ENCODE results near the gene SATB2. TPM values are rescaled to one million over a fixed set of nuclear protein-coding genes. Genes with fewer than 3 reads are reported as not detected.

SATB2 gene
- total and polyA plus RNA-seq, 12 donors = 3.4 to 18.3 (median 10.1) TPM

- peaks cover 94% of the 10 kb centered on the region for H3K27me3 ChIP-seq
- H3K36me3 ChIP-seq (replicated peaks in 1 of 2) = no peaks in the 10 kb centered on the region
- intact Hi-C loops (cut with DNase I) = no loop called here
- H3K27ac ChIP-seq = no peak overlapping the region
- no peak for DNase-seq
- 30 to 35% (median 32%) methylated on average over 5 of the region's 5 CpGs for WGBS, 4 donors
- H3K4me3 ChIP-seq = no peak overlapping the region
- peaks cover 6 to 25% of the 10 kb centered on the region in 2 donors for H3K4me1 ChIP-seq (replicated peaks in 1 of 2)
- no peak for TF ChIP-seq POLR2A (IDR thresholded peaks at IDR 0.05)
- TF ChIP-seq, protein P1, sequence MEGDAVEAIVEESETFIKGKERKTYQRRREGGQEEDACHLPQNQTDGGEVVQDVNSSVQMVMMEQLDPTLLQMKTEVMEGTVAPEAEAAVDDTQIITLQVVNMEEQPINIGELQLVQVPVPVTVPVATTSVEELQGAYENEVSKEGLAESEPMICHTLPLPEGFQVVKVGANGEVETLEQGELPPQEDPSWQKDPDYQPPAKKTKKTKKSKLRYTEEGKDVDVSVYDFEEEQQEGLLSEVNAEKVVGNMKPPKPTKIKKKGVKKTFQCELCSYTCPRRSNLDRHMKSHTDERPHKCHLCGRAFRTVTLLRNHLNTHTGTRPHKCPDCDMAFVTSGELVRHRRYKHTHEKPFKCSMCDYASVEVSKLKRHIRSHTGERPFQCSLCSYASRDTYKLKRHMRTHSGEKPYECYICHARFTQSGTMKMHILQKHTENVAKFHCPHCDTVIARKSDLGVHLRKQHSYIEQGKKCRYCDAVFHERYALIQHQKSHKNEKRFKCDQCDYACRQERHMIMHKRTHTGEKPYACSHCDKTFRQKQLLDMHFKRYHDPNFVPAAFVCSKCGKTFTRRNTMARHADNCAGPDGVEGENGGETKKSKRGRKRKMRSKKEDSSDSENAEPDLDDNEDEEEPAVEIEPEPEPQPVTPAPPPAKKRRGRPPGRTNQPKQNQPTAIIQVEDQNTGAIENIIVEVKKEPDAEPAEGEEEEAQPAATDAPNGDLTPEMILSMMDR (IDR thresholded peaks at IDR 0.05) = no peak
- H3K9me3 ChIP-seq (replicated peaks in 1 of 3) = no peaks in the 10 kb centered on the region
Measured at GRCh38 chr2:199465390-199465789, 7.7 kb upstream of the SATB2 start.

DNA sequence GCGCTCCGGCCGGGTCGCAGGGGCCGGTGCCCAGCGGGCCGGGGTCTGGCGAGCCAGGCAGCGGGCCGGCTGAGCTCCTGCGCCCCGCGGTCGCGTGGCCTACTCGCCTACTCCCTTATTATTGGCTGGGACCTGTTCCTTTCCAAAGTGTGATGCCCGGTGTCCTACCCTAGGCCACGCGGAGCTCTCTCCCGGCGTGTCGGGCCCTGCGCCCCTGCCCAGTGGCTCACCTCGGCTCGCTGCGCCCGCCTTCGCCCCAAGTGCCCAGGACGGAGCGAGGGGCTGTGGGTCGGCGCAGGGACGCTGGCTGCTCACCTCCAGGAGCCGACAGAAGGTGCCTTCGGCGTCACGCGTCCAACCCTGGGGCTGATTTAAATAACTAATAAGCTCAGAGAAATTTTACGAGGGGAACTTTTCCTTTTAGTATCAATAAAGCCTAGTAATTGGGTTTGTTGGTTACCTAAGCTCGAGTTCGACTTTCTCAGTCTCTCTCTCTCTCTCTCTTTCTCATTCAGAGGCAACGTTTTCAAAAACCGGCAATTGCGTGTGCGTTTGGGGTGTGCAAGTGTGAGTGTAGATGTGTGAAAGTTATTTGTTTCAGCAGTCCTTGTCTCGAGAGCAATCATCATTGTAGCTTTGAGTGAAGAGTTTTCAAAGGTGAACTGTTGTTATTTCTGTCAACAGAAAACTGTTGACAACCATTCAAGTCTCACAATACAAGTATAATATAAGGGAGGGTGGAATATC is 7.0 kb upstream of the SATB2 start:
- no peaks in the 10 kb centered on the region for H3K36me3 ChIP-seq (replicated peaks in 1 of 2)
- H3K27ac ChIP-seq = no peak overlapping the region
- TF ChIP-seq, protein P1 (IDR thresholded peaks at IDR 0.05) = no peak
- no peak for TF ChIP-seq POLR2A (IDR thresholded peaks at IDR 0.05)
- 15 to 29% (median 22%) methylated on average over 9 to 46 of the region's 46 CpGs for WGBS, 4 donors
- H3K9me3 ChIP-seq (replicated peaks in 1 of 3) = no peaks in the 10 kb centered on the region
- H3K4me1 ChIP-seq (replicated peaks in 1 of 2) = peaks cover 6 to 31% of the 10 kb centered on the region in 2 donors
- peaks cover 88% of the 10 kb centered on the region for H3K27me3 ChIP-seq
- DNase-seq = no peak
- intact Hi-C loops (cut with DNase I) = no loop called here
- H3K4me3 ChIP-seq = peak overlapping the region in 1 of 4 donors; percentile 57

GRCh38 chr2:199463708-199464605 is 6.2 kb upstream of the SATB2 start:
- H3K27me3 ChIP-seq = peaks cover 81% of the 10 kb centered on the region
- no peaks in the 10 kb centered on the region for H3K9me3 ChIP-seq (replicated peaks in 1 of 3)
- DNase-seq = peak in 2 of 7 donors; percentile 29 to 40
- H3K4me1 ChIP-seq (replicated peaks in 1 of 2) = peaks cover 6 to 29% of the 10 kb centered on the region in 2 donors
- no peak overlapping the region for H3K27ac ChIP-seq
- no peak for TF ChIP-seq POLR2A (IDR thresholded peaks at IDR 0.05)
- TF ChIP-seq, protein P1 (IDR thresholded peaks at IDR 0.05) = peak in 2 of 6 experiments; percentile 5 to 29
- no peaks in the 10 kb centered on the region for H3K36me3 ChIP-seq (replicated peaks in 1 of 2)
- intact Hi-C loops (cut with DNase I) = no loop called here
- peak overlapping the region in 2 of 4 donors; percentile 31 to 57 for H3K4me3 ChIP-seq
- 6 to 16% (median 10%) methylated on average over 38 to 64 of the region's 64 CpGs for WGBS, 4 donors
